ENCODE measurements around the gene ETV6.

DNA sequence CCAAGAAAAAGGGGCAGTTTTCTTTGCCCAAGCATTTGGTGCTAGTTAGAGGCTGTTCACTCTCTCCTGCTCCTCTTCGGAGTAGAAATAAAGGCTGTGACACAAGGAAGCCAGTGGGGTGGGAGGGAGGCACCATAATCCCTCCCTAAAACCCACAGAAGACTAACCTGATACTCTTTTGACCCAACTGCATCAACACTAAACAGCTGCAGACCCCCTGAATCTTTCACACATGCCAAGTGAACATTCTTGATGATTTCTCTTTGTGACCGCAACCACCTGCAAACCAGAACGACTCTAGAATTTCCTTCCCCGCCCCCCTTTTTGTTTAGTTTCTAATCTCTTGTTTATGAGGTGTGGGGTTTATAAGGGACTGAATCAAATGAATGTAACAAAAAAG is 245.4 kb downstream of the ETV6 start:
- TF ChIP-seq, protein P1, sequence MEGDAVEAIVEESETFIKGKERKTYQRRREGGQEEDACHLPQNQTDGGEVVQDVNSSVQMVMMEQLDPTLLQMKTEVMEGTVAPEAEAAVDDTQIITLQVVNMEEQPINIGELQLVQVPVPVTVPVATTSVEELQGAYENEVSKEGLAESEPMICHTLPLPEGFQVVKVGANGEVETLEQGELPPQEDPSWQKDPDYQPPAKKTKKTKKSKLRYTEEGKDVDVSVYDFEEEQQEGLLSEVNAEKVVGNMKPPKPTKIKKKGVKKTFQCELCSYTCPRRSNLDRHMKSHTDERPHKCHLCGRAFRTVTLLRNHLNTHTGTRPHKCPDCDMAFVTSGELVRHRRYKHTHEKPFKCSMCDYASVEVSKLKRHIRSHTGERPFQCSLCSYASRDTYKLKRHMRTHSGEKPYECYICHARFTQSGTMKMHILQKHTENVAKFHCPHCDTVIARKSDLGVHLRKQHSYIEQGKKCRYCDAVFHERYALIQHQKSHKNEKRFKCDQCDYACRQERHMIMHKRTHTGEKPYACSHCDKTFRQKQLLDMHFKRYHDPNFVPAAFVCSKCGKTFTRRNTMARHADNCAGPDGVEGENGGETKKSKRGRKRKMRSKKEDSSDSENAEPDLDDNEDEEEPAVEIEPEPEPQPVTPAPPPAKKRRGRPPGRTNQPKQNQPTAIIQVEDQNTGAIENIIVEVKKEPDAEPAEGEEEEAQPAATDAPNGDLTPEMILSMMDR (IDR thresholded peaks at IDR 0.05) = no peak
- TF ChIP-seq POLR2A (IDR thresholded peaks at IDR 0.05) = no peak

Measured in upper lobe of left lung (tissue), 4 donors.